K562 (cell line): ENCODE data around the gene BICD1. TPM values are rescaled to one million over a fixed set of nuclear protein-coding genes. Genes with fewer than 3 reads are reported as not detected.

Source experiments
- ATAC-seq: fragments of 200-7000 bp; cut with Tn5 transposase; 3 replicates; pipeline ENCODE4 v1.9.1; 2020; ENCODE audit warnings: moderate library complexity
- BruUV-seq: library from RNA; stranded (reverse); fragments of 400-500 nt; replicated peaks from 2 replicates; lab custom pipeline; 2021; lab: Mats Ljungman, UMichigan
- CTCF ChIA-PET: fragments of 300-600 bp; formaldehyde crosslinking; extraction: SDS; loops from one replicate; lab custom pipeline; 2021; ENCODE audit warnings: low intra/inter-chr PET ratio; lab: Yijun Ruan, JAX
- POLR2A ChIA-PET: fragments of 300-600, 350-650 bp; sonication (Branson Sonifier 250); formaldehyde crosslinking; extraction: SDS; loops from one replicate; lab custom pipeline; 2021; ENCODE audit warnings: antibody characterized with exemption, inconsistent platforms; lab: Yijun Ruan, JAX
- DNase-seq, 4 experiments: peaks; one replicate each; pipeline versions ENCODE4 v3.0.0 to v3.0.0-alpha.2; 2011 to 2018; ENCODE audit warnings: low spot score in 3 of 4, mixed read lengths in 3 of 4; ENCODE audit errors: extremely low read depth in 1 of 4
- FAIRE-seq: peaks from 2 replicates; lab custom pipeline; 2011; peaks lifted over from hg19 to GRCh38; lab: Jason Lieb, UNC
- H2AFZ ChIP-seq: 2 replicates; pipeline ENCODE4 v1.6.0; 2011; ENCODE audit warnings: low read depth, low read length, control low read depth, inconsistent platforms
- H3K27ac ChIP-seq: fragments of 200-600 bp; 3 replicates; pipeline ENCODE4 v1.8.0; 2011; ENCODE audit warnings: low read depth, mild to moderate bottlenecking, control low read depth, inconsistent platforms, low read length, moderate library complexity, mixed read lengths; ENCODE audit errors: extremely low read depth
- H3K27me3 ChIP-seq, 2 experiments: fragments of 300-600 bp in 1 of 2; 2 replicates in 1 of 2; 3 replicates in 1 of 2; pipeline versions ENCODE4 v1.6.0 to v1.8.0; 2011; ENCODE audit warnings: inconsistent platforms in 2 of 2, low read length in 2 of 2, mild to moderate bottlenecking in 1 of 2, mixed read lengths in 1 of 2, moderate library complexity in 1 of 2; ENCODE audit not compliant: control insufficient read depth in 2 of 2, insufficient read depth in 2 of 2
- H3K36me3 ChIP-seq: fragments of 300-600 bp; 3 replicates; pipeline ENCODE4 v1.8.0; 2011; ENCODE audit warnings: mild to moderate bottlenecking, low read length, inconsistent platforms; ENCODE audit not compliant: control insufficient read depth, insufficient read depth
- H3K4me1 ChIP-seq, 2 experiments: fragments of 200-600 bp in 1 of 2; replicated peaks in 1 of 2; 2 replicates in 1 of 2; 3 replicates in 1 of 2; pipeline versions ENCODE4 v1.5.1 to v1.8.0; 2011; ENCODE audit warnings: inconsistent platforms in 2 of 2, low read length in 2 of 2, mild to moderate bottlenecking in 1 of 2, mixed read lengths in 1 of 2, moderate library complexity in 1 of 2; ENCODE audit not compliant: control insufficient read depth in 2 of 2, insufficient read depth in 2 of 2
- H3K4me2 ChIP-seq: 2 replicates; pipeline ENCODE4 v1.6.1; 2011; ENCODE audit warnings: low read length, control low read depth, inconsistent platforms, mixed read lengths; ENCODE audit not compliant: insufficient read depth
- H3K4me3 ChIP-seq: fragments of 200-600 bp; sonication (generic), shearing (Covaris generic); 2 replicates; pipeline ENCODE4 v1.5.1; 2016; ENCODE audit warnings: control low read depth, inconsistent platforms
- H3K79me2 ChIP-seq: fragments of 200-600 bp; 3 replicates; pipeline ENCODE4 v1.8.0; 2011; ENCODE audit warnings: low read length, inconsistent platforms; ENCODE audit not compliant: control insufficient read depth, insufficient read depth
- H3K9ac ChIP-seq, 2 experiments: 2 replicates each; pipeline versions ENCODE4 v1.6.0 to v1.6.1; 2011; ENCODE audit warnings: low read depth in 2 of 2, low read length in 2 of 2, control low read depth in 1 of 2, inconsistent platforms in 1 of 2, mild to moderate bottlenecking in 1 of 2, mixed read lengths in 1 of 2; ENCODE audit not compliant: insufficient read depth in 1 of 2
- H3K9me1 ChIP-seq: one replicate; pipeline ENCODE4 v1.6.0; 2011; ENCODE audit warnings: inconsistent platforms, mild to moderate bottlenecking, low read length, moderate library complexity; ENCODE audit not compliant: control insufficient read depth, insufficient read depth
- H3K9me3 ChIP-seq: replicated peaks from 2 replicates; pipeline ENCODE4 v1.5.1; 2011; ENCODE audit warnings: low read depth, low read length, inconsistent platforms; ENCODE audit not compliant: control insufficient read depth, insufficient read depth
- H4K20me1 ChIP-seq: replicated peaks from 2 replicates; pipeline ENCODE4 v1.6.1; 2011; ENCODE audit warnings: low read length, inconsistent platforms, mixed read lengths; ENCODE audit not compliant: control insufficient read depth, insufficient read depth
- DACH1 ChIP-seq: fragments of 450-650 bp; IDR thresholded peaks from 2 replicates; pipeline ENCODE4 v1.6.1; 2018; ENCODE audit not compliant: partially characterized antibody
- EZH2 ChIP-seq: IDR thresholded peaks from 2 replicates; pipeline ENCODE4 v1.6.1; 2012; ENCODE audit warnings: low read depth, mild to moderate bottlenecking, inconsistent platforms, low read length, borderline replicate concordance
- MAFG ChIP-seq: fragments of 450-650 bp; conservative IDR thresholded peaks from 2 replicates; pipeline ENCODE4 v1.6.1; 2016; ENCODE audit warnings: missing genetic modification characterization, missing compliant biosample characterization
- RCOR1 ChIP-seq, 2 experiments: IDR thresholded peaks; 2 replicates each; pipeline ENCODE4 v1.6.1; 2012; ENCODE audit warnings: low read depth in 2 of 2, low read length in 2 of 2, borderline replicate concordance in 1 of 2, improper control_type of control experiment in 1 of 2
- XRCC3 ChIP-seq: fragments of 450-650 bp; IDR thresholded peaks from 2 replicates; pipeline ENCODE4 v1.6.1; 2017; ENCODE audit warnings: mild to moderate bottlenecking, moderate library complexity
- ZNF316 ChIP-seq: fragments of 450-650 bp; IDR thresholded peaks from 2 replicates; pipeline ENCODE4 v1.6.1; 2016
- ZNF830 ChIP-seq: fragments of 250-450 bp; sonication (Bioruptor Pico); IDR thresholded peaks from 2 replicates; pipeline ENCODE4 v1.5.0; 2021; ENCODE audit warnings: mild to moderate bottlenecking
- WGBS: fragments of 100-300 bp; shearing (Covaris generic); methylation state at CpG from one replicate; pipeline ENCODE4 v1.1.6; 2016; ENCODE audit warnings: low coverage, mixed read lengths; ENCODE audit not compliant: insufficient coverage; ENCODE audit errors: missing lambda C conversion rate; 5-methylcytosine and 5-hydroxymethylcytosine counted together
- in situ Hi-C: fragments of 300-500 bp; cut with MboI; formaldehyde crosslinking; loops from 4 replicates; pipeline ENCODE4 v1.15.0; 2018; ENCODE audit warnings: inconsistent platforms, mixed read lengths
- intact Hi-C: fragments of 100-400 bp; cut with micrococcal nuclease; formaldehyde crosslinking; loops from 2 replicates; pipeline ENCODE4 v1.14.2; 2022
- polyA plus RNA-seq, 8 experiments: library from polyadenylated mRNA; depleted of rRNA in 4 of 8; stranded (reverse) in 5 of 8; unstranded in 3 of 8; fragments of >200 nt; fragmentation: Nextera tagmentation in 2 of 8; fragmentation: Illumina TruSeq in 1 of 8; extraction: Ambion mirVana in 2 of 8; extraction: Trizol in 1 of 8; gene quantifications; 2 replicates each; pipeline versions ENCODE4 v1.2.1 to v1.2.3, GENCODE V29; 2011 to 2014; ENCODE audit warnings: inconsistent platforms in 1 of 8, missing spikeins in 1 of 8
- total RNA-seq, 7 experiments: library from RNA; depleted of rRNA in 6 of 7; stranded (reverse); fragments of >200 nt in 6 of 7; fragmentation: Illumina TruSeq in 2 of 7; extraction: Trizol in 2 of 7; gene quantifications; 2 replicates each; pipeline versions ENCODE4 v1.2.1 to v1.2.3, GENCODE V29; 2011 to 2021; ENCODE audit warnings: low replicate concordance in 1 of 7
- TF ChIP-seq, protein P1 (sequence below): fragments of 450-650 bp; formaldehyde crosslinking; IDR thresholded peaks from 2 replicates; pipeline ENCODE4 v1.4.0; 2020; ENCODE audit warnings: mild to moderate bottlenecking

BICD1 gene
- total and polyA plus RNA-seq, 9 of the 15 experiments (the other 6 are each of a cell fraction or from before 2014, with no cell fraction given) = 3.5 to 21.1 (median 12.5) TPM

DNA sequence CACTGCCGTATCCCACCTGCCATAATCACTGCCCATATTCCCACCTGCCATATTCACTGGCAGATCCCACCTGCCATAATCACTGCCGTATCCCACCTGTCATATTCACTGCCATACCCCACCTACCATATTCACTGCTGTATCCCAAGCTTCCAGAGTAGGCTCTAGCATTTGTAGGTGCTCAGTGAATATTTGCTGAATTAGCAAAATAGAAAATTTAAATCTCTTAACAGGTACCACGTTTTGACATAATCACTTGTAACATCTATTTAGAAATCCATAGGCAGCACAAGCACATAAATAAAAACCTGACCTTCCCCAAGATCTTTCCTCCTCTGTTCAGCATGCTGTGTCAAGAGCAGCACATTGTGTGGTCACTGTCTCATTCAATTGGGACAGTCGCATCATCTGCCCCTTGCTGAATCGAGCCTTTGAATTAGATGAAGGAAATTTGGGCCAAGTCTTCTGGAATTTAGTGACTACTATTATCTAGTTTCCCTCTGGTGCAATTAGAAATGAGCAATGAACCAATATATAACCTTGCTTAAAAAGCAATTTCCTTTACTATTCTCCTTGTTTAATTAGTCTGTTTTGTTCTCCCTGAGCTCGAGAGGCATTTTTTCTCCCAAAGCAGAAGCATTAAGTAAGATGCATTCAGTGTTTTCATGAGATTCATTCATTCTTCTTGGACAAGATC, 147.8 kb downstream of the BICD1 start (continued):
- no peak for TF ChIP-seq ZNF830
- TF ChIP-seq, protein P1, sequence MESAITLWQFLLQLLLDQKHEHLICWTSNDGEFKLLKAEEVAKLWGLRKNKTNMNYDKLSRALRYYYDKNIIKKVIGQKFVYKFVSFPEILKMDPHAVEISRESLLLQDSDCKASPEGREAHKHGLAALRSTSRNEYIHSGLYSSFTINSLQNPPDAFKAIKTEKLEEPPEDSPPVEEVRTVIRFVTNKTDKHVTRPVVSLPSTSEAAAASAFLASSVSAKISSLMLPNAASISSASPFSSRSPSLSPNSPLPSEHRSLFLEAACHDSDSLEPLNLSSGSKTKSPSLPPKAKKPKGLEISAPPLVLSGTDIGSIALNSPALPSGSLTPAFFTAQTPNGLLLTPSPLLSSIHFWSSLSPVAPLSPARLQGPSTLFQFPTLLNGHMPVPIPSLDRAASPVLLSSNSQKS (CRISPR knock-in tag) = no peak
- TF ChIP-seq EZH2 = no peak
- TF ChIP-seq MAFG = peak; percentile 82
- TF ChIP-seq ZNF316 = peak; percentile 88
- no peak for TF ChIP-seq RCOR1 (IDR thresholded peaks at IDR 0.05; ENCODE audit: borderline replicate concordance in 1 of 2, low read depth in 2 of 2, low read length in 2 of 2)

DNA sequence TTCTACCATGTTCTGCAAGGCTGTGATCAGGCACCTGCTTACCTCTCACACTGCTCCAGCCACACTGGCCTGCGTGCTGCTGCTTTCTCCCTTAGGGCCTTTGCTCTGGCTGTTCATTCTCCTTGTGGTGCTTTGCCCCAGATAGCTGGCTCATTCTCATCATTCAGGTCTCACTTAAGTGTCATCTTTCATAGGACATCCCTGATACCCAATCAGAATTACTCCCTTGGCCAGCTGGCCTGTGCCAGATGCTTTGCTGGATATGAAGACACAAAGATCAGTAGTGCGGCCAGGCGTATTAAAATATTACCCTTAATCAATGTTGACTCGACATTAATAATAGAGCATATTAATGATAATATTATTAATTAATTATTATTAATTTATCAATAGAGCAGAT, 148.9 kb downstream of the BICD1 start:
- whole genome bisulfite sequencing = 52% methylated on average over 4 of the region's 4 CpGs
- BruUV-seq = no TSS peak
- ChIA-PET CTCF (no interaction called here), POLR2A (no interaction called here)
- H3K9me3 ChIP-seq = no peaks in the 10 kb centered on the region
- TF ChIP-seq XRCC3 = no peak
- TF ChIP-seq DACH1 = peak; percentile 29
- no peak for ATAC-seq
- H3K36me3 ChIP-seq = no peaks in the 10 kb centered on the region
- H3K4me2 ChIP-seq = no peak overlapping the region
- no peaks in the 10 kb centered on the region for H3K79me2 ChIP-seq
- H3K9ac ChIP-seq = no peak overlapping the region
- no peak overlapping the region for H2AFZ ChIP-seq
- FAIRE-seq = no peak
- DNase-seq = no peak
- H3K27ac ChIP-seq = no peak overlapping the region
- H3K4me3 ChIP-seq = no peak overlapping the region
- H3K9me1 ChIP-seq = no peaks in the 10 kb centered on the region
- intact Hi-C loops = no loop called here
- peaks cover 0 to 14% of the 10 kb centered on the region in 2 experiments; a peak in 2 of 5 replicates for H3K4me1 ChIP-seq
- H3K27me3 ChIP-seq = no peaks in the 10 kb centered on the region
- in situ Hi-C loops = no loop called here
- H4K20me1 ChIP-seq = no peaks in the 10 kb centered on the region
